Measurements from ENCODE around the gene UBXN7.
"Not testable (repeated sequence)": the region's sequence is repeated elsewhere in the genome, so short reads cannot be mapped to it uniquely, and the experiment has no call there.

- TF ChIP-seq EZH2 (IDR thresholded peaks at IDR 0.05; ENCODE audit: insufficient read depth, poor library complexity, severe bottlenecking); EZH2phosphoT487 (IDR thresholded peaks at IDR 0.05; ENCODE audit: insufficient read depth, low read depth): not testable (repeated sequence)
These were observed 25.2 kb upstream of the UBXN7 start for GRCh38 chr3:196457470-196457869.

Measured in GM23248 (cell line).